ENCODE results near the gene PSEN2. TPM values are rescaled to one million over a fixed set of nuclear protein-coding genes. Genes with fewer than 3 reads are reported as not detected.

Gene PSEN2
- total and polyA plus RNA-seq, 2 experiments from 2014 or later: 12.9 to 14.3 TPM

DNA sequence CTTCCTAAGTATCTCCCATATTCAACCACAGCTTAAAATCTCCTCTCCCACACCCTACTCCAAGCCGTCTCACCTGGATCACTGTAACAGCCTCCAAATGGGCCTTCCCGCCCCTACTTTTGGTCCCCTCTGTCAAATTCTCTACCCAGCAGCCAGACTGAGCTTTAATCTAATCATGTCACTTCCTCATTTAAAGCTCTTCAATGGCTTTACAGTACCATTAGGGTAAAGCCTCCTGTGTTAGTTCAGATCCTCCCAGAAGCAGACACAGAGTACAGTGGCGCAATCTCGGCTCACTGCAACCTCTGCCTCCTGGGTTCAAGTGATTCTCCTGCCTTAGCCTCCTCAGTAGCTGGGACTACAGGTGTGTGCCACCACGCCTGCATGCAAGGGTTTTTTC lies 46.8 kb upstream of the PSEN2 start:
- Histone ChIP-seq H3K27ac (no peak overlapping the region), H4K20me1 (ENCODE audit: insufficient read depth, poor library complexity, severe bottlenecking) (no peaks in the 10 kb centered on the region)

GRCh38 chr1:226825037-226825745 lies 45.2 kb upstream of the PSEN2 start:
- WGBS (ENCODE audit: low lambda C conversion rate, missing lambda C conversion rate): 80% methylated on average over 9 of the region's 9 CpGs
- Histone ChIP-seq H3K4me1 (ENCODE audit: insufficient read depth) (peaks cover 20% of the 10 kb centered on the region), H3K79me2 (no peaks in the 10 kb centered on the region), H4K20me1 (ENCODE audit: insufficient read depth, poor library complexity, severe bottlenecking) (no peaks in the 10 kb centered on the region), H3K9me3 (ENCODE audit: low read depth) (no peaks in the 10 kb centered on the region), H2AFZ (no peak overlapping the region), H3K4me3 (no peak overlapping the region), H3K27ac (no peak overlapping the region), H3K27me3 (no peaks in the 10 kb centered on the region), H3K36me3 (replicated peaks; ENCODE audit: insufficient read depth, low read depth) (no peaks in the 10 kb centered on the region), H3K9me2 (replicated peaks; ENCODE audit: insufficient read depth) (no peaks in the 10 kb centered on the region), H3K4me2 (no peak overlapping the region)
- TF ChIP-seq EZH2phosphoT487 (IDR thresholded peaks at IDR 0.05; ENCODE audit: low read depth, severe bottlenecking, unreplicated experiment) (no peak), CTCF (IDR thresholded peaks at IDR 0.05; ENCODE audit: poor library complexity) (no peak), EZH2 (IDR thresholded peaks at IDR 0.05; ENCODE audit: borderline replicate concordance) (no peak)
- no peak for DNase-seq (ENCODE audit: low spot score)

More for the DNA sequence above, 46.8 kb upstream of the PSEN2 start:
- no peak overlapping the region for H3K4me3 ChIP-seq
- no peak for TF ChIP-seq CTCF (IDR thresholded peaks at IDR 0.05; ENCODE audit: poor library complexity)
- no peak for TF ChIP-seq EZH2 (IDR thresholded peaks at IDR 0.05; ENCODE audit: borderline replicate concordance)
- TF ChIP-seq EZH2phosphoT487 (IDR thresholded peaks at IDR 0.05; ENCODE audit: low read depth, severe bottlenecking, unreplicated experiment): no peak
- no peaks in the 10 kb centered on the region for H3K79me2 ChIP-seq
- H3K9me3 ChIP-seq (ENCODE audit: low read depth): no peaks in the 10 kb centered on the region
- DNase-seq (ENCODE audit: low spot score): no peak
- no peaks in the 10 kb centered on the region for H3K27me3 ChIP-seq
- WGBS (ENCODE audit: low lambda C conversion rate, missing lambda C conversion rate): 83% methylated on average over 5 of the region's 5 CpGs
- H3K9me2 ChIP-seq (replicated peaks; ENCODE audit: insufficient read depth): no peaks in the 10 kb centered on the region
- peaks cover 20% of the 10 kb centered on the region for H3K4me1 ChIP-seq (ENCODE audit: insufficient read depth)
- H3K4me2 ChIP-seq: no peak overlapping the region
- H3K36me3 ChIP-seq (replicated peaks; ENCODE audit: insufficient read depth, low read depth): no peaks in the 10 kb centered on the region
- no peak overlapping the region for H2AFZ ChIP-seq

GRCh38 chr1:226825746-226826100 lies 44.7 kb upstream of the PSEN2 start:
- no peak for TF ChIP-seq EZH2phosphoT487 (IDR thresholded peaks at IDR 0.05; ENCODE audit: low read depth, severe bottlenecking, unreplicated experiment)
- TF ChIP-seq CTCF (IDR thresholded peaks at IDR 0.05; ENCODE audit: poor library complexity): no peak
- TF ChIP-seq EZH2 (IDR thresholded peaks at IDR 0.05; ENCODE audit: borderline replicate concordance): no peak
- no peak overlapping the region for H3K4me2 ChIP-seq
- no peak for DNase-seq (ENCODE audit: low spot score)
- H2AFZ ChIP-seq: no peak overlapping the region
- H3K9me3 ChIP-seq (ENCODE audit: low read depth): no peaks in the 10 kb centered on the region
- H3K36me3 ChIP-seq (replicated peaks; ENCODE audit: insufficient read depth, low read depth): no peaks in the 10 kb centered on the region
- no peaks in the 10 kb centered on the region for H3K79me2 ChIP-seq
- H3K4me3 ChIP-seq: no peak overlapping the region
- 90% methylated on average over 3 of the region's 3 CpGs for WGBS (ENCODE audit: low lambda C conversion rate, missing lambda C conversion rate)
- H3K27me3 ChIP-seq: no peaks in the 10 kb centered on the region
- H3K27ac ChIP-seq: no peak overlapping the region
- peaks cover 17% of the 10 kb centered on the region for H3K4me1 ChIP-seq (ENCODE audit: insufficient read depth)
- no peaks in the 10 kb centered on the region for H3K9me2 ChIP-seq (replicated peaks; ENCODE audit: insufficient read depth)
- H4K20me1 ChIP-seq (ENCODE audit: insufficient read depth, poor library complexity, severe bottlenecking): no peaks in the 10 kb centered on the region

All from hepatocyte (in vitro differentiated cells).